Thoracic aorta endothelial cell (primary cell): ENCODE data around the gene TAF7. TPM values are rescaled to one million over a fixed set of nuclear protein-coding genes. Genes with fewer than 3 reads are reported as not detected.

Experiments used
- total RNA-seq: library from RNA; depleted of rRNA; stranded (reverse); fragments of >200 nt; gene quantifications from 2 replicates; pipeline ENCODE4 v1.2.3, GENCODE V29; 2012

Gene TAF7, protein sequence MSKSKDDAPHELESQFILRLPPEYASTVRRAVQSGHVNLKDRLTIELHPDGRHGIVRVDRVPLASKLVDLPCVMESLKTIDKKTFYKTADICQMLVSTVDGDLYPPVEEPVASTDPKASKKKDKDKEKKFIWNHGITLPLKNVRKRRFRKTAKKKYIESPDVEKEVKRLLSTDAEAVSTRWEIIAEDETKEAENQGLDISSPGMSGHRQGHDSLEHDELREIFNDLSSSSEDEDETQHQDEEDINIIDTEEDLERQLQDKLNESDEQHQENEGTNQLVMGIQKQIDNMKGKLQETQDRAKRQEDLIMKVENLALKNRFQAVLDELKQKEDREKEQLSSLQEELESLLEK
- 62.1 and 70.6 TPM in 2 replicates for total RNA-seq

DNA sequence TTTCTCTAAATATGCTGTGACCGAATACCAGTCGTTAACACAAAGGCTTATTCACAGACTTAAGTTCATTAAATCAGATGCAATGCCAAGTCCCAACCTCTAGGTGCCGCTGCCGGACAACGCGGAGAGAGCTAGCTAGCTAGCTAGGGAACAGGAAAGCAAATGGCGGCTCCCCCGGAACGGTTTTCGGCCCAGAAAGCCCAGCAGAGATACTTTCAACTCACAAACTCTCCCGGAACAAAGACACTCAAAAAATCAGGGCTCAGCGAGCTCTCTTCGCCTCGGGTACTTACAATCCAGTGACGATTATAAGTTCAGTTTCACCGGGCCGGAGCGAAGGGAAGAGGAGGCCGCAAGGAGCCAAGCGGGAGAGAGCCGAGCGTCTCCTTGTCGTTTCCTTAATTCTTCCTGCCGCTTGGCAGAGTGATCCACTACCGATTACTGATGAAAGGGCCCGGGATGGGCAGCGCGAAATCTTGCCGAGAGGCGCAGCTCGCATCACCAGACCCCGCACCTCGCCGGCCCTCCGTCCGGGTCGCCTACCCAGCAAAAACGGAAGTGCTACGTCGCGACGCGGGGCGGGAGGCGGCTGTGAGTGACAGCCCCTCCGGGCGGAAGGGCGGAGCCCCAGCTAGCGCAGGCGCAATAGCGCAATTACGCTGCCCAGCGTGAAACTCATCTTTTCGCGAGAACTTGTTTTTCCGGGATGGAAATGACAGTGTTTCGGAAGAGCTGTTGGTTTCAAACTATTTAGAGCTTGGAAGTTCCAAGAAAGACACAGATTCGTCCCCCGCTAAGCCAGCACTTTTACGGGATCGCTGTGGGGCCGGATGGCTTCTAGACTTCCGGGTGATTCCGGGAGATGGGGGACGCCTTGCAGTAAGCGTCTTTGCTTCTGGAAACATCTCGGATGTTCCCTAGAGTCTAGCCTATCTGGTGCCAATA, at the start of gene TAF7:
TSS of gene TAF7 (minus strand) at position 560 of the 945 bp plus-strand sequence. CDS start 740 bp downstream, outside the sequence.

DNA sequence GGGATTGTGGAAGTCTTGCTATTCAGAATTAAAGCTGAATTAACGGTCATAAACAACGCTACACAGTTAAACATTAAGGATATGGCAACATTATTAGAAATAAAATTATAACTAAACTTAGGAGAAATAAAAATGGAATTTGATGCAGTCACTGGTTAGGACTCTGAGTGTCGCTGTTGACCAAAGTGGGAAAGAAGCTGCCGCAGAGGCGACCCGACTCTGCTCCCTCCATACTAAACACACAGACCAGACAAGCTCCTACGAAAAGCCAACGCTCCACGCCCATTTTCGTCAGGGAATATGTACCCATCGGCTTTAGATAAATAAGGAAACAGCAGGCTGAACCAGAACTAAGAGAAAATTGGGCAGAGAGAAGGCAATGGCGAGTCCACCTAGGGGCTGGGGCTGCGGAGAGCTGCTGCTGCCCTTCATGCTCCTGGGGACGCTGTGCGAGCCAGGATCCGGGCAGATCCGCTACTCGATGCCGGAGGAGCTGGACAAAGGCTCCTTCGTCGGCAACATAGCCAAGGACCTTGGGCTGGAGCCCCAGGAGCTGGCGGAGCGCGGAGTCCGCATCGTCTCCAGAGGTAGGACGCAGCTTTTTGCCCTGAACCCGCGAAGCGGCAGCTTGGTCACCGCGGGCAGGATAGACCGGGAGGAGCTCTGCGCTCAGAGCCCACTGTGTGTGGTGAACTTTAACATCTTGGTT, 43.5 kb upstream of the TAF7 start, which contains the start of gene PCDHGA5:
TSS of gene PCDHGA5 (plus strand) at position 211 of the 709 bp plus-strand sequence. CDS start at position 380, 169 bp downstream.

DNA sequence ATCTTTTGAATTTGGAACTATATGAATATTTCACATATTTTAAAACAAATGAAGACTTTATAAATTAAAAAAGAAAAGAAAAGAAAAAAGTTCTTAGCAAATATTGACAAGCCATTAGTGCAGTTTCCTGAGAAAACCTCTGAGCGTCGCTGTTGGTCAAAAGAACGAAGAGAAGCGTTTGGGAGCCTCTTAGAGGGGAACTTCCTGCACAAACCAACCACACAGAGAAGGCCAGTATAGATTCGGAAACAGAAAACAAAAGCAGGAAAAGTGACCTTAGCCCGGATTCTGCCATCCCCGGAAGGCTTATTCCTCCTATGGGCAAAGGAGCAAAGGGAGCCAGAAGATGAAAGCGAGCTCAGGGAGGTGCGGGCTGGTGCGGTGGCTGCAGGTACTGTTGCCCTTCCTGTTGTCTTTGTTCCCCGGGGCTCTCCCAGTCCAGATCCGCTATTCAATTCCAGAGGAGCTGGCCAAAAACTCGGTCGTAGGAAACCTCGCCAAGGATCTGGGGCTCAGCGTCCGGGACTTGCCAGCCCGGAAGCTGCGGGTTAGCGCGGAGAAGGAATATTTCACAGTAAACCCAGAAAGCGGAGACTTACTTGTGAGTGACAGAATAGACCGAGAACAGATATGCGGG, 39.3 kb upstream of the TAF7 start, which contains the start of gene PCDHGB2:
TSS of gene PCDHGB2 (plus strand) at position 205 of the 637 bp plus-strand sequence. CDS start at position 347, 142 bp downstream.

DNA sequence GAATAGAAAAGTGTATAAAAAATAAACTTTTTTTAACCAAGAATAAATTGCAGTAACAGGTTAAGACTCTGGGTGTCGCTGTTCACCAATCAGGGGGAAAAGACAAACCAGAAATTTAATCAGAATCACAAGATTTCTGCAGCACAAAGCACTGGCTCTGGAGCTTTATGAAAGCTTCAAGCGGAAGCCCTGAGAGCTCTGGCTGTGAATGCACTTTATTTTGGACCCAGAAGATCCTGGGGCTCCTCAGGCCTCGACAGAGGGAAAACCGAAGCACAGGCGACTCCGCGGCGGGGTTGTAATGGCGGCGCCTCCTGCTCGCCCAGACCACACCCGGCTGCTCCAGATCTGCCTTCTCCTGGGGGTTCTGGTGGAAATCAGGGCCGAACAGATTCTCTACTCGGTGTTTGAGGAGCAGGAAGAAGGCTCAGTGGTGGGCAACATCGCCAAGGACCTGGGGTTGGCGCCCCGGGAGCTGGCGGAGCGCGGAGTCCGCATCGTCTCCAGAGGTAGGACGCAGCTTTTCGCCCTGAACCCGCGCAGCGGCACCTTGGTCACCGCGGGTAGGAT, 34.4 kb upstream of the TAF7 start, which contains the start of gene PCDHGA4:
TSS of gene PCDHGA4 (plus strand) at position 122 of the 570 bp plus-strand sequence. CDS start at position 209, 87 bp downstream.

DNA sequence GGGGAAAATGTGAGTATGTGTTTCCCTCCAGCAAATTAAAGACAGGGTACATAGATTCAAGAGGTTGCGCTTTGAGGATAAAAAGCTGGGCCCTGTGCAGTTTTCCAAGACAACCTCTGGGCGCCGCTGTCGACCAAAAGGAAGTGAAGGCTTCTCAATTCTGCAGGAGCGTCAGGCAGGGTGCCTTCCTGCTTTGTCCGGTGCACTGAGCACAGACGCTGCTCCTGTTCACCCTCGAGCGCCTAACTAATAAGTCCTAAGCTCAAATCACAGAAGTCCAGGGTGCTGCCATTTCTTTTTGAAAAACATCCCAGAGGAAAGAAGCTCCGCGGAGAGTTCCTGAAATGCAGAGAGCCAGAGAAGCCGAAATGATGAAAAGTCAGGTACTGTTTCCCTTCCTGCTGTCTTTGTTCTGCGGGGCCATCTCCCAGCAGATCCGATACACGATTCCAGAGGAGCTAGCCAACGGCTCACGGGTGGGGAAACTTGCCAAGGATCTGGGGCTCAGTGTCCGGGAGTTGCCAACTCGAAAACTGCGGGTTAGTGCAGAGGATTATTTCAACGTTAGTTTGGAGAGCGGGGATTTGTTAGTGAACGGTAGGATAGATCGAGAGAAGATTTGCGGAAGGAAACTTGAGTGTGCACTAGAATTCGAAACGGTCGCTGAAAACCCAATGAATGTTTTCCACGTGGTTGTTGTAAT, 29.5 kb upstream of the TAF7 start, which contains the start of gene PCDHGB1:
TSS of gene PCDHGB1 (plus strand) at position 183 of the 703 bp plus-strand sequence. CDS start at position 345, 162 bp downstream.

DNA sequence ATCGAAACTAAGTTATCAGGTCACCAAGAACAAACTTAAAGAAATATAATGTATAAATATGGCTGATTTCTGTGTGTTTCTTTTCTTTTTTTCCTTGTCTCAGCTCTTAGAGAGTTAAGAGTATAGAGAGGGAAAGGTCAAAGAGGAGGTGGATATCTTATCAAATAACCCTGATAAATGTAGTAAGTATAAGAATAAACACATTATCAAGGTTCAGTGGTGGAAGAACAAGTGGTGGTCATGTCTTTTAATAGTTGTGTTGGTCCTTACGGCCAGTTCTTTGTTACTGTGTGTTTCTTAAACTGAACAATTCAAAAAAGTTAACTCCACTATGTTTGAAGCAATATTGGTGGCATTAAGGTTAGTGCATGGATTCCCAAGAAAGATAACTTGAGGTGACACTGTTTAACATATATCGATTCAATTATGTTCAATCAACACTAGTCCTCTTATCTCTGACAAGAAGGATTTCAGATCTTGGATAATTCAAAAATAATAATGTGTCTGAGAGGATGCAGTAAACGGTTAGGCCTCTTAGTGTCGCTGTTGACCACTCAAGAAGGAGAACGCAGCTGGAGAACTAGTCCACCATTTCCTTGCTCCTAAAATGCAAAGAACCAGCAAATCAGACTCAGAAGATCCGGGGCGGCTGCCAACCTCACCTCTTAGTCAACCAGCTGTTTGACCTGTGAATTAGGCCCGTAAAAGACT, 22.8 kb upstream of the TAF7 start, which contains the start of gene PCDHGA3:
TSS of gene PCDHGA3 (plus strand) at position 588 of the 711 bp plus-strand sequence. CDS start 205 bp downstream, outside the sequence.

DNA sequence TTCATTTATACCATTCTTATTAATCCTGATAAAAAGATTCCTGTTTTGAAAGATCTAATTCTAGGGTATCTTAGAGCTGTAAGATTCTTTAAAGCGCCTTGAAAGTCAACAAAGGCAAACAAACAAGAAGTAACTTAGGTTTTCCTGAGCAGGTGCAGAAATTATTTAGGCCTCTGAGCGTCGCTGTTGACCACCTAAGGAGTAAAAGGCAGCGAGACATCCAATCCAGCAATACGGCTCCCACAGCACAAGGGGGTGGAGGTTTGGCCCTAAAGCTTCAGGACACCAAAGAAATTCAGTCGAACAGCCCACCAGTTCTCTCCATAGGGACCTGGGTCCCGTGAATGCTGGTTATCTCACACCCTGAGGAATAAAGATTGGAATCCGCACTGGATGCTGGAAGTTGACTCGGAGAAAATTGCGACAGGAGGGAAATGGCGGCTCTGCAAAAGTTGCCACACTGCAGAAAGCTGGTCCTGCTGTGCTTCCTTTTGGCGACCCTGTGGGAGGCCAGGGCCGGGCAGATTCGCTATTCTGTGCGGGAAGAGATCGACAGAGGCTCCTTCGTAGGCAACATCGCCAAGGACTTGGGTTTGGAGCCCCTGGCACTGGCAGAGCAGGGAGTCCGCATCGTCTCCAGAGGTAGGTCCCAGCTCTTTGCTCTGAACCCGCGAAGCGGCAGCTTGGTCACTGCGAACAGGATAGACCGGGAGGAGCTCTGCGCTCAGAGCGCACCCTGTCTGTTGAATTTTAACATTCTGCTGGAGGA, 18.1 kb upstream of the TAF7 start, which contains the start of gene PCDHGA2:
TSS of gene PCDHGA2 (plus strand) at position 223 of the 769 bp plus-strand sequence.

DNA sequence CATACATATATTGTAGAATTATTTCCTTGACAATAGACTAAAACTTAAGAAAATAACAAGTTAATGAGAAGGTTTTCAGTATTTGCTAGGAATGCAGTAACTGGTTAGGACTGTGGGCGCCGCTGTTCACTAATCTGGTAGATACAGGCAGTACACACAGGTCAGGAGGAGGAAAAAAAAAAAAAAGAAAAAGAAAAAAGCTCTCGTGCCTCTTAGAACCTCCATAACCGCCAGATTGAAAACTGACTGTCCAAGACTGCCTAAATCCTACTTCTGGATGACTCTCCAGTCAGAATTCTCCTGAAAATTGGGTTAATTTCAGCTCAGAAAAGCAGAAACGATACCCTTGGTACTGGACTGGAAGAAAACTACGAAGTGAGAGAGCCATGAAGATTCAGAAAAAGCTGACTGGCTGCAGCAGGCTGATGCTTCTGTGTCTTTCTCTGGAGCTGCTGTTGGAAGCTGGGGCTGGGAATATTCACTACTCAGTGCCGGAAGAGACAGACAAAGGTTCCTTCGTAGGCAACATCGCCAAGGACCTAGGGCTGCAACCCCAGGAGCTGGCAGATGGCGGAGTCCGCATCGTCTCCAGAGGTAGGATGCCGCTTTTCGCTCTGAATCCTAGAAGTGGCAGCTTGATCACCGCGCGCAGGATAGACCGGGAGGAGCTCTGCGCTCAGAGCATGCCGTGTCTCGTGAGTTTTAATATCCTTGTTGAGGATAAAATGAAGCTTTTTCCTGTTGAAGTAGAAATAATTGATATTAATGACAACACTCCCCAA, 9.9 kb upstream of the TAF7 start, which contains the start of gene PCDHGA1:
TSS of gene PCDHGA1 (plus strand) at position 216 of the 782 bp plus-strand sequence.

DNA sequence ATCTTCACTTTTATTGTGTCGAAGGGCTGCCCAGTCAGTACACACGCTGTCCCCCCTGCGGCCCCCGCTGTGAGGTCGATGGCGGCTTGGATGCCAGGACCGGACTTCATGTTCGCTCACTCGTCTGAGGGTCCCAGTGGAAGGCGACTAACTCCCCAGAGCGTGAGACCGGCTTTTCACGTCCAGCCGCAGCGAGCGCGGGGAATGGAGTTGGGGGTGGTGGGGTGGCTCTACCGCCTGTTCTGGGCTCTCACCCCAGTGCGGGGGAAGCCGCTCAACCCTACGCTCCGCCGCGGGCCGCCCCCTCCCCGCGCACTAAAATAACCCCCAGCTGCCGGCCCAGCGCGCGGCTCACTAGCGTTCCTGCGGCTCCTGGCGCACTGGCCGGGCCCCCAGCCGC, 16.8 kb downstream of the TAF7 start, which contains the start of gene SLC25A2:
TSS of gene SLC25A2 (minus strand) at position 294 of the 400 bp plus-strand sequence. CDS start at position 110, 184 bp downstream.

Other genes with a start within 250 kb of the TAF7 start
- gene PCDHB2, start 226.2 kb downstream of the TAF7 start, total RNA-seq = 0.66 and 0.72 TPM in 2 replicates
- gene PCDHB3, start 220.3 kb downstream of the TAF7 start, total RNA-seq = 0.14 and 0.27 TPM in 2 replicates
- gene PCDHB4, start 199.0 kb downstream of the TAF7 start, total RNA-seq = 0.07 and 0.13 TPM in 2 replicates
- 0.40 and 0.43 TPM in 2 replicates for gene PCDHB5, start 185.6 kb downstream of the TAF7 start, total RNA-seq
- gene PCDHB6, start 170.7 kb downstream of the TAF7 start, total RNA-seq = 0.07 TPM in 1 of 2 replicates, not detected in the other
- gene PCDHB7, start 148.1 kb downstream of the TAF7 start, total RNA-seq = 0.22 and 0.40 TPM in 2 replicates
- gene PCDHB8, start 143.0 kb downstream of the TAF7 start, total RNA-seq = 0.07 and 0.13 TPM in 2 replicates
- gene PCDHB16, start 138.4 kb downstream of the TAF7 start, total RNA-seq = 0.07 and 0.13 TPM in 2 replicates
- 0.13 and 0.14 TPM in 2 replicates for gene PCDHB9, start 133.6 kb downstream of the TAF7 start, total RNA-seq
- 0.22 and 0.66 TPM in 2 replicates for gene PCDHB10, start 128.4 kb downstream of the TAF7 start, total RNA-seq
- gene PCDHB11, start 121.2 kb downstream of the TAF7 start, total RNA-seq = 0.07 and 0.27 TPM in 2 replicates
- gene PCDHB12, start 112.1 kb downstream of the TAF7 start, total RNA-seq = 0.07 and 0.27 TPM in 2 replicates
- 0.22 and 0.66 TPM in 2 replicates for gene PCDHB13, start 106.9 kb downstream of the TAF7 start, total RNA-seq
- gene PCDHB14, start 97.4 kb downstream of the TAF7 start, total RNA-seq = 0.14 and 0.53 TPM in 2 replicates
- 0.14 and 0.66 TPM in 2 replicates for gene PCDHB15, start 75.4 kb downstream of the TAF7 start, total RNA-seq
- 0.27 and 0.50 TPM in 2 replicates for gene SLC25A2, start 16.7 kb downstream of the TAF7 start, total RNA-seq
- gene PCDHGA1, start 9.7 kb upstream of the TAF7 start, total RNA-seq = 0.22 and 0.40 TPM in 2 replicates
- 1.1 and 1.2 TPM in 2 replicates for gene PCDHGA2, start 18.0 kb upstream of the TAF7 start, total RNA-seq
- 0.65 and 0.93 TPM in 2 replicates for gene PCDHGA3, start 23.0 kb upstream of the TAF7 start, total RNA-seq
- 0.50 and 0.66 TPM in 2 replicates for gene PCDHGB1, start 29.3 kb upstream of the TAF7 start, total RNA-seq
- gene PCDHGA4, start 34.2 kb upstream of the TAF7 start, total RNA-seq = 2.2 and 5.2 TPM in 2 replicates
- 1.3 and 2.0 TPM in 2 replicates for gene PCDHGB2, start 39.2 kb upstream of the TAF7 start, total RNA-seq
- 0.72 and 1.1 TPM in 2 replicates for gene PCDHGA5, start 43.4 kb upstream of the TAF7 start, total RNA-seq
- 1.4 and 2.9 TPM in 2 replicates for gene PCDHGB3, start 49.5 kb upstream of the TAF7 start, total RNA-seq
- 2.1 and 2.9 TPM in 2 replicates for gene PCDHGA6, start 53.1 kb upstream of the TAF7 start, total RNA-seq
- 0.65 and 2.0 TPM in 2 replicates for gene PCDHGA7, start 62.0 kb upstream of the TAF7 start, total RNA-seq
- 5.6 and 9.7 TPM in 2 replicates for gene PCDHGB4, start 66.9 kb upstream of the TAF7 start, total RNA-seq
- gene PCDHGA8, start 71.8 kb upstream of the TAF7 start, total RNA-seq = 0.72 and 1.6 TPM in 2 replicates
- 9.1 and 13.4 TPM in 2 replicates for gene PCDHGB5, start 77.2 kb upstream of the TAF7 start, total RNA-seq
- 4.3 and 4.6 TPM in 2 replicates for gene PCDHGA9, start 82.0 kb upstream of the TAF7 start, total RNA-seq
- 2.9 and 3.3 TPM in 2 replicates for gene PCDHGB6, start 87.2 kb upstream of the TAF7 start, total RNA-seq
- 4.7 and 5.5 TPM in 2 replicates for gene PCDHGA10, start 92.2 kb upstream of the TAF7 start, total RNA-seq
- 9.4 and 9.8 TPM in 2 replicates for gene PCDHGB7, start 96.9 kb upstream of the TAF7 start, total RNA-seq
- 12.5 and 13.6 TPM in 2 replicates for gene PCDHGA11, start 100.3 kb upstream of the TAF7 start, total RNA-seq
- 10.8 and 12.6 TPM in 2 replicates for gene PCDHGA12, start 109.7 kb upstream of the TAF7 start, total RNA-seq
- 13.3 and 19.6 TPM in 2 replicates for gene PCDHGC3, start 155.2 kb upstream of the TAF7 start, total RNA-seq
- 1.3 and 1.9 TPM in 2 replicates for gene PCDHGC4, start 164.2 kb upstream of the TAF7 start, total RNA-seq
- 1.1 and 1.3 TPM in 2 replicates for gene PCDHGC5, start 168.3 kb upstream of the TAF7 start, total RNA-seq